ENCODE results near the gene MPPED1.

The MPPED1 gene

GRCh38 chr22:43448048-43448447, 36.2 kb downstream of the MPPED1 start:
- no peak for DNase-seq (ENCODE audit: low spot score)

- no peak for DNase-seq (ENCODE audit: low spot score)
Measured at GRCh38 chr22:43449205-43449830, 37.5 kb downstream of the MPPED1 start.

GRCh38 chr22:43449831-43450225, 38.0 kb downstream of the MPPED1 start:
- no peak for DNase-seq (ENCODE audit: low spot score)

- no peak for DNase-seq (ENCODE audit: low spot score)
Measured at GRCh38 chr22:43451371-43452050, 39.7 kb downstream of the MPPED1 start.

- DNase-seq (ENCODE audit: low spot score), result no peak
Measured at GRCh38 chr22:43455846-43456245, 44.0 kb downstream of the MPPED1 start.

- no peak for DNase-seq (ENCODE audit: low spot score)
Measured at GRCh38 chr22:43457002-43457401, 45.2 kb downstream of the MPPED1 start.

GRCh38 chr22:43462701-43463100, 50.9 kb downstream of the MPPED1 start:
- DNase-seq (ENCODE audit: low spot score), result no peak

GRCh38 chr22:43464809-43465208, 53.0 kb downstream of the MPPED1 start:
- no peak for DNase-seq (ENCODE audit: low spot score)

GRCh38 chr22:43465291-43466015, 53.6 kb downstream of the MPPED1 start:
- DNase-seq (ENCODE audit: low spot score), result no peak

- no peak for DNase-seq (ENCODE audit: low spot score)
Measured at GRCh38 chr22:43466710-43467109, 54.9 kb downstream of the MPPED1 start.

GRCh38 chr22:43467216-43467940, 55.6 kb downstream of the MPPED1 start:
- no peak for DNase-seq (ENCODE audit: low spot score)

GRCh38 chr22:43470253-43470652, 58.4 kb downstream of the MPPED1 start:
- DNase-seq (ENCODE audit: low spot score), result no peak

GRCh38 chr22:43470941-43471585, 59.2 kb downstream of the MPPED1 start:
- no peak for DNase-seq (ENCODE audit: low spot score)

GRCh38 chr22:43471606-43472135, 59.9 kb downstream of the MPPED1 start:
- no peak for DNase-seq (ENCODE audit: low spot score)

GRCh38 chr22:43473031-43473430, 61.2 kb downstream of the MPPED1 start:
- no peak for DNase-seq (ENCODE audit: low spot score)

GRCh38 chr22:43473441-43473840, 61.6 kb downstream of the MPPED1 start:
- DNase-seq (ENCODE audit: low spot score), result no peak

GRCh38 chr22:43474161-43475101, 62.6 kb downstream of the MPPED1 start:
- no peak for DNase-seq (ENCODE audit: low spot score)

- no peak for DNase-seq (ENCODE audit: low spot score)
Measured at GRCh38 chr22:43475549-43476076, 63.8 kb downstream of the MPPED1 start.

- no peak for DNase-seq (ENCODE audit: low spot score)
Measured at GRCh38 chr22:43476341-43476740, 64.5 kb downstream of the MPPED1 start.

Data from putamen (tissue), 1 donor.